Measurements from ENCODE around the gene SARM1. TPM values are rescaled to one million over a fixed set of nuclear protein-coding genes. Genes with fewer than 3 reads are reported as not detected.
"Not testable (repeated sequence)": the region's sequence is repeated elsewhere in the genome, so short reads cannot be mapped to it uniquely, and the experiment has no call there.

SARM1 gene
- total RNA-seq, 1 experiment from 2014 or later: 23.9 TPM

DNA sequence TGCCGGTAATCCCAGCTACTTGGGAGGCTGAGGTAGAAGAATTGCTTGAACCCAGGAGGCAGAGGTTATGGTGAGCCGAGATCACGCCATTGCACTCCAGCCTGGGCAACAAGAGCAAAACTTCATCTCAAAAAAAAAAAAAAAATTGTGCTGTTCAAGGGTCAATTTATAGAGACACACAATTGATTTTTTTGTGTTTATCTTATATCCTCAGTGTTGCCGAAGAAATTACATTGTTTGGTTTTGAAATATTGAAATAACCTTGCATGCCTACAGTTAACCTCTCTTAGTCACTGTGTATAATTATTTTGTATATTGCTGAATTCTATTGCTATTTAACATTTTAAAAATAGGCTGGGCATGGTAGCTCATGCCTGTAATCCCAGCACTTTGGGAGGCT is 56.5 kb downstream of the SARM1 start:
- not testable (repeated sequence) for H3K36me3 ChIP-seq (ENCODE audit: insufficient read depth, low read length); H3K9me2 ChIP-seq (replicated peaks; ENCODE audit: insufficient read depth, low read length); H3K27me3 ChIP-seq (ENCODE audit: low read length); H3K4me3 ChIP-seq (ENCODE audit: low read length); H3K4me2 ChIP-seq (ENCODE audit: low read depth, low read length, poor library complexity, severe bottlenecking); H3K4me1 ChIP-seq (ENCODE audit: low read length); H3K27ac ChIP-seq (ENCODE audit: low read length); H3K9ac ChIP-seq (ENCODE audit: low read length); H2AFZ ChIP-seq (ENCODE audit: low read length); H3K79me2 ChIP-seq (ENCODE audit: low read length); H4K20me1 ChIP-seq (ENCODE audit: insufficient read depth, low read depth, low read length); H3K9me3 ChIP-seq (ENCODE audit: low read length); DNase-seq

DNA sequence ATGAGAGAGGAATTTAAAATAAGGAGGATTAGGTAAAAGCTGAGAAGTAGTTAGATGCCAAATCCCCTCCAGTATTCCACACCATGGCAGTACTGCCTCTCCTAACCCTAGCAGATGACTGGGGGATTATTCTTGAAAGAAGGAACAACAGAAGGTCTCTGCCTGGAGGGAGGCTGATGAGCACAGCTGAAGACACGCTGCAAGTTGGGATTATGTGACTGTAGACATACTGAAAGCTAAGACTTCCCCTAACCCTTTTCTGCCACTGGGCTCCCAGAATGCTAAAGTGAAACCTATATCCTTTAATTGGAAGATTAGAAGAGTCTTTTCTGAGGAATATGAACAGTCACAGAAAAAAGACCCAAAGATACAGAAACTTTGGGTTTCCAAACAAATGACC is 62.2 kb downstream of the SARM1 start:
- H3K4me3 ChIP-seq (ENCODE audit: low read length): no peak overlapping the region
- no peaks in the 10 kb centered on the region for H3K4me1 ChIP-seq (ENCODE audit: low read length)
- no peak overlapping the region for H2AFZ ChIP-seq (ENCODE audit: low read length)
- H3K79me2 ChIP-seq (ENCODE audit: low read length): no peaks in the 10 kb centered on the region
- H3K9ac ChIP-seq (ENCODE audit: low read length): no peak overlapping the region
- no peaks in the 10 kb centered on the region for H3K9me2 ChIP-seq (replicated peaks; ENCODE audit: insufficient read depth, low read length)
- no peak overlapping the region for H3K27ac ChIP-seq (ENCODE audit: low read length)
- H3K36me3 ChIP-seq (ENCODE audit: insufficient read depth, low read length): no peaks in the 10 kb centered on the region
- H4K20me1 ChIP-seq (ENCODE audit: insufficient read depth, low read depth, low read length): no peaks in the 10 kb centered on the region
- no peaks in the 10 kb centered on the region for H3K9me3 ChIP-seq (ENCODE audit: low read length)
- H3K4me2 ChIP-seq (ENCODE audit: low read depth, low read length, poor library complexity, severe bottlenecking): no peak overlapping the region
- no peak for DNase-seq
- no peaks in the 10 kb centered on the region for H3K27me3 ChIP-seq (ENCODE audit: low read length)

DNA sequence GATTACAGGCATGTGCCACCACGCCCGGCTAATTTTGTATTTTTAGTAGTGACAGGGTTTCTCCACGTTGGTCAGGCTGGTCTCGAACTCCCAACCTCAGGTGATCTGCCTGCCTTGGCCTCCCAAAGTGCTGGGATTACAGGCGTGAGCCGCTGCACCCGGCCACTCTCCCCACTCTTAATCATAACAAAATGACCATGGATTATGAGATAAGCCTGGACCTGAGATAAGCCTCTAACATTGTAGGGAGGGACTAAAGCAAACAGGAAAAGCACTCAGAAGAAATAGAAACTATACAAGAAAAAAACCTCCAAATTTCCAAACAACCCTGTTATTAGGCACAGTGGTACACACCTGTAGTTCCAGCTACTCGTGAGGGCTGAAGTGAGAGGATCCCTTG is 62.8 kb downstream of the SARM1 start:
- not testable (repeated sequence) for H3K9me3 ChIP-seq (ENCODE audit: low read length); H3K9ac ChIP-seq (ENCODE audit: low read length); H4K20me1 ChIP-seq (ENCODE audit: insufficient read depth, low read depth, low read length); H3K79me2 ChIP-seq (ENCODE audit: low read length); H3K4me3 ChIP-seq (ENCODE audit: low read length); H3K27ac ChIP-seq (ENCODE audit: low read length); H2AFZ ChIP-seq (ENCODE audit: low read length); DNase-seq; H3K4me1 ChIP-seq (ENCODE audit: low read length); H3K27me3 ChIP-seq (ENCODE audit: low read length); H3K36me3 ChIP-seq (ENCODE audit: insufficient read depth, low read length); H3K9me2 ChIP-seq (replicated peaks; ENCODE audit: insufficient read depth, low read length); H3K4me2 ChIP-seq (ENCODE audit: low read depth, low read length, poor library complexity, severe bottlenecking)

DNA sequence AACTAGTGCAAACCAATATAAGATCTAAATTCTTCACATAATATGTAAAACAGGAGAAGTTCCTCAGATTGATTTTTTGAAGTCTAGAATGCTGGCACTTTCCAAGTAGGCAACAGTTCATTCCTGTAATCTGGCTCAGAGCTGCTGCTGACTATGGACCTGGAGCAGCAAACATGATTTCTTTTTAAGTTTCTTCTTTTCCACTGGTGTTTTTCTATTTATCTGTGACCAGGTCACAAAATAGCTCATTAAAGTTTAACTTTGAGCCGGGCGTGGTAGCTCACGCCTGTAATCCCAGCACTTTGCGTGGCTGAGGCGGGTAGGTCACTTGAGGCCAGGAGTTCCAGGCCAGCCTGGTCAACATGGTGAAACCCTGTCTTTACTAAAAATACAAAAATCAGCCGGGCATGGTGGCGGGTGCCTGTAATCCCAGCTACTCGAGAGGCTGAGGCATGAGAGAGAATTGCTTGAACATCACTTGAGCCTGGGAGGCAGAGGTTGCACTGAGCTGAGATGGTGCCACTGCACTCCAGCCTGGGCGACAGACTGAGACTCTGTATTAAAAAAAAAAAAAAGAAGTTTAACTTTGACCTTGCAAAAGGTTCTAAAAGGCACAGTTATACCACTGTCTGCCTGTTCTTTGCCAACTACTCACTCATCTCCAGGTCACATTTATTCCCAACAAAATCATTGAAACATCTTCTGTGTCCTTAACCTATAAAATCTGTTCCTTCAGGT is 72.6 kb downstream of the SARM1 start:
- Histone ChIP-seq H4K20me1 (ENCODE audit: insufficient read depth, low read depth, low read length) (no peaks in the 10 kb centered on the region), H3K4me1 (ENCODE audit: low read length) (no peaks in the 10 kb centered on the region), H3K27ac (ENCODE audit: low read length) (no peak overlapping the region), H3K79me2 (ENCODE audit: low read length) (no peaks in the 10 kb centered on the region), H3K4me3 (ENCODE audit: low read length) (no peak overlapping the region), H3K9me2 (replicated peaks; ENCODE audit: insufficient read depth, low read length) (no peaks in the 10 kb centered on the region), H3K9me3 (ENCODE audit: low read length) (no peaks in the 10 kb centered on the region), H2AFZ (ENCODE audit: low read length) (no peak overlapping the region), H3K27me3 (ENCODE audit: low read length) (no peaks in the 10 kb centered on the region), H3K4me2 (ENCODE audit: low read depth, low read length, poor library complexity, severe bottlenecking) (no peak overlapping the region), H3K36me3 (ENCODE audit: insufficient read depth, low read length) (no peaks in the 10 kb centered on the region), H3K9ac (ENCODE audit: low read length) (no peak overlapping the region)
- no peak for DNase-seq

DNA sequence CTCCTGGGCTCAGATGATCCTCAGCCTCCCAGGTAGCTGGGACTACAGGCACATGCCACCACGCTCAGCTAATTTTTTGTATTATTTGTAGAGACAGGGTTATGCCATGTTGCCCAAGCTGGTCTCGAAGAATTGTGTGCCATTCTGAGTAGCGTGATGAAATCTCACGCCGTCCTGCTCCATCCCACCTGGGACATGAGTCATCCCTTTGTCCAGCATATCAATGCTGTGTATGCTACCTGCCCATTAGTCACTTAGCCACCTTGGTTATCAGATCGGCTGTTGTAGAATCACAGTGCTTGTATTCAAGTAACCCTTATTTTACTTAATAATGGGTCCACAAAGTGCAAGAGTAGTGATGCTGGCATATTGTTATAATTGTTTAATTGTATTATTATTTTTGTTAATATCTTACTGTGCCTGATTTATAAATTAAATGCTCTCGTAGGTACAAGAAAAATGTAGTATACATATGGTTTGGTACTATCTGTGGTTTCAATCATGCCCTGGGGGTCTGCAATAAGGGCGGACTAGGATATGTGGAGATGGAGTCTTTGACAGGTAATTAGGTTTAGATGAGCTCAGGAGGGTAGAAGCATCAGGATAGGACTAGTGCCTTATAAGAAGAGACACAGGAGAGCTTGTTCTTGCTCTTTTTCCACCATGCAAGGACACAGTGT is 75.4 kb downstream of the SARM1 start:
- no peak for DNase-seq
- Histone ChIP-seq H3K27me3 (ENCODE audit: low read length) (no peaks in the 10 kb centered on the region), H3K36me3 (ENCODE audit: insufficient read depth, low read length) (no peaks in the 10 kb centered on the region), H3K4me1 (ENCODE audit: low read length) (no peaks in the 10 kb centered on the region), H3K9me2 (replicated peaks; ENCODE audit: insufficient read depth, low read length) (no peaks in the 10 kb centered on the region), H3K9ac (ENCODE audit: low read length) (no peak overlapping the region), H3K4me2 (ENCODE audit: low read depth, low read length, poor library complexity, severe bottlenecking) (no peak overlapping the region), H3K9me3 (ENCODE audit: low read length) (no peaks in the 10 kb centered on the region), H4K20me1 (ENCODE audit: insufficient read depth, low read depth, low read length) (no peaks in the 10 kb centered on the region), H2AFZ (ENCODE audit: low read length) (no peak overlapping the region), H3K4me3 (ENCODE audit: low read length) (no peak overlapping the region), H3K79me2 (ENCODE audit: low read length) (no peaks in the 10 kb centered on the region), H3K27ac (ENCODE audit: low read length) (no peak overlapping the region)

DNA sequence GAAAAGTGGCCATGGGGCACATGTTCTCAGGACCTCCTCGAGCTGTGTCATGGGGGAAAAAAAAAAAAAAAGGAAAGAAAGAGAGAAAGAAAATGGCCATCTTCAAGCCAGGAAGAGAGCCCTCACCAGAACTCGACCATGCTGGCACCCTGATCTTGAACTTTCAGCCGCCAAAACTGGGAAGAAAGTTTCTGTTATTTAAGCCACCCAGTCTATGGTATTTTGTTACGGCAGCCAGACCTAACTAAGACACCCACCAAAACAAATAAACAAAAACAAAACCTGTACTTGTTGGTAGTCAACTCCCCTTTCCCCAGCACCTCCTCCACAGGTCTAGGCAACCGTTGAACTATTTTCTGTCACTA is 75.9 kb downstream of the SARM1 start:
- Histone ChIP-seq H2AFZ (ENCODE audit: low read length) (no peak overlapping the region), H3K27ac (ENCODE audit: low read length) (no peak overlapping the region), H3K4me2 (ENCODE audit: low read depth, low read length, poor library complexity, severe bottlenecking) (no peak overlapping the region), H3K4me1 (ENCODE audit: low read length) (no peaks in the 10 kb centered on the region), H3K9me3 (ENCODE audit: low read length) (no peaks in the 10 kb centered on the region), H3K9ac (ENCODE audit: low read length) (no peak overlapping the region), H3K27me3 (ENCODE audit: low read length) (no peaks in the 10 kb centered on the region), H3K36me3 (ENCODE audit: insufficient read depth, low read length) (no peaks in the 10 kb centered on the region), H3K4me3 (ENCODE audit: low read length) (no peak overlapping the region), H3K9me2 (replicated peaks; ENCODE audit: insufficient read depth, low read length) (no peaks in the 10 kb centered on the region), H4K20me1 (ENCODE audit: insufficient read depth, low read depth, low read length) (no peaks in the 10 kb centered on the region), H3K79me2 (ENCODE audit: low read length) (no peaks in the 10 kb centered on the region)
- no peak for DNase-seq

DNA sequence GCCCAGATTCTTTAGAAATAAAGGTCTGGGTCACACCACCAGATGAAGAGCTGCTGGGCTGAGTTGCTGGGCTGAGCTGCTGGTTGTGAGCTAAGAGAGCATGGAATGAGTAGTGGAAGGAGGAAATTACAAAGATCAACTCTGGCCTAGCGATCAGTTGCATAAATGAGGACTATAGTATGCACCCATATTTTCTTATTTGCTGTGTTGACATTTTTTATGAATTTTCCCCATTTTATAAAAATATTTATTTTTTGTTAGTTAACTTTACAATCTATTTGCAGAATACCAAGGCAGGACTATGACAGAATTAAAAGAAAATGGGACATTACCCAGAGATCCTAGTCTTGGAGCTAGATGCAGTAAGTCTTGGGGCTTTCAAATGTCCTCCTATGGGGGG is 78.4 kb downstream of the SARM1 start:
- no peak for DNase-seq
- Histone ChIP-seq H3K27ac (ENCODE audit: low read length) (no peak overlapping the region), H2AFZ (ENCODE audit: low read length) (no peak overlapping the region), H3K4me3 (ENCODE audit: low read length) (no peak overlapping the region), H4K20me1 (ENCODE audit: insufficient read depth, low read depth, low read length) (no peaks in the 10 kb centered on the region), H3K4me1 (ENCODE audit: low read length) (no peaks in the 10 kb centered on the region), H3K9me2 (replicated peaks; ENCODE audit: insufficient read depth, low read length) (no peaks in the 10 kb centered on the region), H3K9me3 (ENCODE audit: low read length) (no peaks in the 10 kb centered on the region), H3K9ac (ENCODE audit: low read length) (no peak overlapping the region), H3K4me2 (ENCODE audit: low read depth, low read length, poor library complexity, severe bottlenecking) (no peak overlapping the region), H3K27me3 (ENCODE audit: low read length) (no peaks in the 10 kb centered on the region), H3K79me2 (ENCODE audit: low read length) (no peaks in the 10 kb centered on the region), H3K36me3 (ENCODE audit: insufficient read depth, low read length) (no peaks in the 10 kb centered on the region)

Data from Karpas-422 (cell line).